Right lobe of liver (tissue), 6 donors: ENCODE data around the gene IFIT1. TPM values are rescaled to one million over a fixed set of nuclear protein-coding genes. Genes with fewer than 3 reads are reported as not detected.

Source experiments
- ATAC-seq, 4 donors: fragments of 200-7000 bp; cut with Tn5 transposase; one replicate each; pipeline ENCODE4 v1.9.1; 2020; ENCODE audit warnings: mild to moderate bottlenecking in 4 of 4, moderate library complexity in 4 of 4
- DNase-seq, 3 donors: peaks; one replicate each; pipeline ENCODE4 v3.0.0-alpha.2; 2020
- H3K27ac ChIP-seq, 3 donors: fragments of 200-600 bp; one replicate each; pipeline ENCODE4 v1.8.0; 2022
- H3K27me3 ChIP-seq, 2 donors: fragments of 200-600 bp; one replicate each; pipeline ENCODE4 v1.8.0; 2022
- H3K36me3 ChIP-seq, 4 donors: fragments of 200-600 bp; sonication (generic) in 1 of 4; one replicate each; pipeline versions ENCODE4 v1.5.1 to v1.8.0; 2017 to 2022; ENCODE audit warnings: control low read depth in 1 of 4
- H3K4me1 ChIP-seq, 4 donors: fragments of 200-600 bp; sonication (generic) in 1 of 4; one replicate each; pipeline versions ENCODE4 v1.5.1 to v1.8.0; 2017 to 2022; ENCODE audit warnings: control low read depth in 1 of 4
- H3K4me3 ChIP-seq, 3 donors: fragments of 200-600 bp; one replicate each; pipeline ENCODE4 v1.8.0; 2022
- H3K9me3 ChIP-seq, 4 donors: fragments of 200-600 bp; sonication (generic) in 1 of 4; one replicate each; pipeline versions ENCODE4 v1.5.1 to v1.8.0; 2017 to 2022; ENCODE audit warnings: control low read depth in 1 of 4
- CTCF ChIP-seq, 4 donors: fragments of 200-600 bp in 3 of 4; fragments of 450-650 bp in 1 of 4; IDR thresholded peaks; one replicate each; pipeline versions ENCODE4 v1.5.1 to v1.8.0; 2016 to 2022; ENCODE audit warnings: antibody characterized with exemption in 4 of 4, mild to moderate bottlenecking in 2 of 4
- POLR2A ChIP-seq: fragments of 450-650 bp; IDR thresholded peaks from one replicate; pipeline ENCODE4 v1.6.1; 2017; ENCODE audit warnings: antibody characterized with exemption, mild to moderate bottlenecking
- whole genome bisulfite sequencing: methylation state at CpG from one replicate; pipeline ENCODE4 v1.1.6; 2018; ENCODE audit warnings: low coverage, low lambda C conversion rate; ENCODE audit not compliant: insufficient coverage; ENCODE audit errors: missing lambda C conversion rate; 5-methylcytosine and 5-hydroxymethylcytosine counted together
- intact Hi-C, 2 donors: fragments of 100-400 bp; cut with DNase I; formaldehyde crosslinking; loops; one replicate each; pipeline versions ENCODE4 v1.11.2 to v1.14.1; 2022
- total RNA-seq, 6 experiments: library from RNA; depleted of rRNA in 2 of 6; stranded (reverse); fragments of >200 nt in 2 of 6; fragmentation: NEBNext Ultra II Directional in 3 of 6; extraction: Animal tissue kit (Norgen Biotek cat#: 25700) in 3 of 6; gene quantifications; one replicate each; pipeline versions ENCODE4 v1.1.0 to v1.2.4, GENCODE V29; 2016 to 2023
- donor health status: DM: no; HTN: yes; CAD: no.
- donor health status: DM: no; HTN: no; CAD: no.
- donor health status: DM: no; HTN: no; CAD: no.
- donor health status: DM: no; HTN: yes; CAD: no.
- donor health status: DM: no; HTN: yes; CAD: no.

IFIT1 gene
- total RNA-seq, 6 experiments from 2014 or later: 3.6 to 12.9 (median 10.0) TPM

GRCh38 chr10:89374713-89375141 lies 17.7 kb upstream of the IFIT1 start:
- no peak for TF ChIP-seq CTCF (IDR thresholded peaks at IDR 0.05)
- no peak for TF ChIP-seq POLR2A

DNA sequence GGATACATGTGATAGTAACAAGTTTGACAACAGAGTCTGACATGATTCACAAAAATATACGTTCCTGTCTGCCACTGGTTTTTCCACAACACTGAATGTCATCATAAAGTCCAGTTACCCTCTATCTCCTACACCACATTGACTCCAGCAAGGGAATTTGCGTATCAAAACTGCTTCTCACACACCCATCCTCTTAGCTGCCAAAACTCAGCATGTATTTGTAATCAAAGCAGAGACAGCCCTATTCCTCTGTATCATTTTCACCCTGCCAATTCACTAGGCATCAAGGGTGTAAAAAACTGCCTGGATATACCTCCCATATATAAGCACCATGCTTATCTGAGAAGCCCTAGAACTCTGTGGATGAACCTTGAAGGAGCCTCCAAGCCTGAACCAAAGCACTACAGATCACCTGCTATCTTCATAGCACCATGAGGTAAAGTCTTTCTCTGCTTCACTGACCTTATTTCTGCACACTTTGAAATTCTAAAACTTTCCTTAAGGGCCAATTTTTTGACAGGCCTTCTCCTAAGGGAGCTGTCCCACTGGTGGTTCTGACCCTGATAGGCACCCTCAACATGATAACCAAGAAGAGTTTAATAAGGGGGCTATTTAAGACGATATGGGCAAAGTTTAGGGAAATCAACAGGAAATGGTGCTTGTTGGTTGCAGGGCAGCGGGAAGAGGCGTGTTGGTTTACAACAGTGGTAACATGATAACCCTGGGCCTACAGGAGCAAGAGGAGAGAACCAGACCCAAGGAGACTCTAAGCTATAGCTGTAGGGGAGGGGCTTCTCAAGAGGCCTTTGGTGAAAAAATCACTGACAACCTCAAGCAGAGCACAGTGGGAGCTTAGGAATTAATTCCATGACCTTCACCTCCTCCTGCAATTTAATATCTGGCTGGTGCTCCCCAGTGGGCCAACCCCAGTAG lies 14.5 kb upstream of the IFIT1 start, which contains the start of gene IFIT1B:
Gene IFIT1B (plus strand): TSS at position 352 of the 933 bp plus-strand sequence. CDS start 80 bp downstream, at position 432.
- intact Hi-C loops: no loop called here
- Histone ChIP-seq H3K4me1 (peaks cover 0 to 26% (median 11%) of the 10 kb centered on the region in 4 donors), H3K4me3 (no peak within 1 kb of the TSS), H3K27me3 (no peaks in the 10 kb centered on the region), H3K27ac (no peak within 1 kb of the TSS), H3K9me3 (no peaks in the 10 kb centered on the region), H3K36me3 (no peaks in the 10 kb centered on the region)
- ATAC-seq: no peak
- DNase-seq: no peak
- WGBS: 86% methylated on average over 5 of the region's 5 CpGs
- TF ChIP-seq POLR2A: no peak
- no peak for TF ChIP-seq CTCF (IDR thresholded peaks at IDR 0.05)

More at GRCh38 chr10:89374713-89375141, 17.7 kb upstream of the IFIT1 start:
- H3K27me3 ChIP-seq: no peaks in the 10 kb centered on the region
- DNase-seq (no peak), ATAC-seq (peak; percentile 18 to 46 (median 24))
- peak overlapping the region; percentile 66 to 97 (median 89) for H3K27ac ChIP-seq
- no peak overlapping the region for H3K4me3 ChIP-seq
- intact Hi-C loops: no loop called here
- peaks cover 0 to 39% (median 11%) of the 10 kb centered on the region in 4 donors for H3K4me1 ChIP-seq
- H3K36me3 ChIP-seq: no peaks in the 10 kb centered on the region
- no peaks in the 10 kb centered on the region for H3K9me3 ChIP-seq

- H3K4me3 ChIP-seq: no peak overlapping the region
- DNase-seq: no peak
- TF ChIP-seq CTCF (IDR thresholded peaks at IDR 0.05) (no peak), POLR2A (no peak)
- H3K9me3 ChIP-seq: no peaks in the 10 kb centered on the region
- no peaks in the 10 kb centered on the region for H3K36me3 ChIP-seq
- no peaks in the 10 kb centered on the region for H3K27me3 ChIP-seq
- ATAC-seq: no peak
- H3K27ac ChIP-seq: no peak overlapping the region
- peaks cover 0 to 16% (median 8%) of the 10 kb centered on the region in 4 donors for H3K4me1 ChIP-seq
- intact Hi-C loops: no loop called here
Measured at GRCh38 chr10:89379103-89379502, 13.3 kb upstream of the IFIT1 start.

GRCh38 chr10:89382757-89383156 lies 9.7 kb upstream of the IFIT1 start:
- 75% methylated on average over 1 of the region's 1 CpG for WGBS
- Histone ChIP-seq H3K4me1 (no peaks in the 10 kb centered on the region), H3K4me3 (no peak overlapping the region), H3K36me3 (no peaks in the 10 kb centered on the region), H3K9me3 (no peaks in the 10 kb centered on the region), H3K27ac (no peak overlapping the region), H3K27me3 (no peaks in the 10 kb centered on the region)
- DNase-seq (no peak), ATAC-seq (no peak)
- intact Hi-C loops: no loop called here
- TF ChIP-seq CTCF (IDR thresholded peaks at IDR 0.05) (no peak), POLR2A (no peak)
